GM12875 (cell line): ENCODE results near the gene SDF2.

Experiments used
- H3K4me3 ChIP-seq: one replicate; pipeline ENCODE4 v1.5.1; 2011; ENCODE audit warnings: low read depth, low read length, control low read depth
- TF ChIP-seq, protein P1 (sequence below): IDR thresholded peaks from 2 replicates; pipeline ENCODE4 v1.5.1; 2011; ENCODE audit warnings: low read depth, mild to moderate bottlenecking, control low read depth, inconsistent platforms, low read length, moderate library complexity, borderline replicate concordance; ENCODE audit not compliant: insufficient read depth

SDF2 gene

DNA sequence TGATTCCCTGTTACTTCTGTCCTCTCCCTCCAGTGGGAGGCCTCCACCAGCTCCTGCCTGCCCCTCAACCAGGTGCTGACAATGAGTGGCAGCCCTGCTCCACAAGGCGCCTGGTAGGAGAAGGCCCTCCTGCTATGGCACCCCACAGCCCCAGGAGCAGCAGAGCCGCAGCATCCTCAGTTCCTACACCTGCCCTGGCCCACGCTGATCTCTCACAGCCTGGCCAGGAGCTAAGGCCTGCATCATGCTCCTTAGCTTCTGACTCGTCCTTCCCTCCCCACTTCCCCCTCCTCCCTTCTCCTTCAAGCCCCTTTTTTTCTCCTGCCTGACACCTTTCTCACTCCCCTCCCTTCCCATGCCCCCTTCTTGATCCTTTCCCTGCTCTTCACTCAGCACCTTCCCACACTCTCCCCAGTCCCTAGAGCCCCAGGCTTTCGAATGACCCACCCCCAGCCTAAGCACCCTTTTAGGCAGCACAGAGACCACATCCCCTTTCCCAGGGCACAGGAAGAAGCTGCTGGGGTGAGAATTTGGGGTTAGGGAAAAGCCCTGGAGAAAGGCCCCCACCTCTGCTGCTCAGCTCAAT, 43.5 kb upstream of the SDF2 start:
- TF ChIP-seq, protein P1, sequence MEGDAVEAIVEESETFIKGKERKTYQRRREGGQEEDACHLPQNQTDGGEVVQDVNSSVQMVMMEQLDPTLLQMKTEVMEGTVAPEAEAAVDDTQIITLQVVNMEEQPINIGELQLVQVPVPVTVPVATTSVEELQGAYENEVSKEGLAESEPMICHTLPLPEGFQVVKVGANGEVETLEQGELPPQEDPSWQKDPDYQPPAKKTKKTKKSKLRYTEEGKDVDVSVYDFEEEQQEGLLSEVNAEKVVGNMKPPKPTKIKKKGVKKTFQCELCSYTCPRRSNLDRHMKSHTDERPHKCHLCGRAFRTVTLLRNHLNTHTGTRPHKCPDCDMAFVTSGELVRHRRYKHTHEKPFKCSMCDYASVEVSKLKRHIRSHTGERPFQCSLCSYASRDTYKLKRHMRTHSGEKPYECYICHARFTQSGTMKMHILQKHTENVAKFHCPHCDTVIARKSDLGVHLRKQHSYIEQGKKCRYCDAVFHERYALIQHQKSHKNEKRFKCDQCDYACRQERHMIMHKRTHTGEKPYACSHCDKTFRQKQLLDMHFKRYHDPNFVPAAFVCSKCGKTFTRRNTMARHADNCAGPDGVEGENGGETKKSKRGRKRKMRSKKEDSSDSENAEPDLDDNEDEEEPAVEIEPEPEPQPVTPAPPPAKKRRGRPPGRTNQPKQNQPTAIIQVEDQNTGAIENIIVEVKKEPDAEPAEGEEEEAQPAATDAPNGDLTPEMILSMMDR: no peak
- H3K4me3 ChIP-seq: no peak overlapping the region

DNA sequence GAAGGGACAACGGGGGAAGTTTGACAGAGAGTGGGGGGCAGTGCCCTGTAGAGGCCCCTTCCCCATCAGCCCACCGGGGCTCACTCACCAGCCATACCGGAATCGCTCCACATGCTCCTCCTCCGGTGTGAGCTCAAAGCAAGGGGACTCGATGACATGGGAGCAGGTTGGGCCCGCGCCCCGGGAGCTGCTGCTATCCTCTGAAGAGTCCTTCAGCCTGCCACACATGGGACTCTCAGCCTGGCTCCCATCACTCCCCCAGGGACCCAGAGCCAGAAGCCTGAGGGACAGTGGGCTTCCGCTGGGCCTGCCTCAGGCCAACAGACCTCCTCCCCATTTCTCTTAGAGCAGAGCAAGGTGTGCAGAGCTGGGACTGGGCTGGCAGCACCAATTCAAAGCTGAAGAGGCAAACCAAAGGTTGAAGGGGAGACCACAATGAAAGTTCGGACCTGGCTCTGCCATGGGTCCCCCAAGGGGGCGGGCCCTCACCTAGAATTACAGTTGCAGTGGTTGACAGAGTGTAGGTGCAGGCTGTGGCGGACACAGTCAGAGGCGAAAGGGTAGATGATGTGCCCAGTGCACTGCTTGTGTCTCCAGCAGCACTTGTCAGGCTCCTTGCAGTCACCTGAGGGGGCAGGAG, 42.6 kb upstream of the SDF2 start:
- H3K4me3 ChIP-seq: no peak overlapping the region
- TF ChIP-seq, protein P1: no peak

DNA sequence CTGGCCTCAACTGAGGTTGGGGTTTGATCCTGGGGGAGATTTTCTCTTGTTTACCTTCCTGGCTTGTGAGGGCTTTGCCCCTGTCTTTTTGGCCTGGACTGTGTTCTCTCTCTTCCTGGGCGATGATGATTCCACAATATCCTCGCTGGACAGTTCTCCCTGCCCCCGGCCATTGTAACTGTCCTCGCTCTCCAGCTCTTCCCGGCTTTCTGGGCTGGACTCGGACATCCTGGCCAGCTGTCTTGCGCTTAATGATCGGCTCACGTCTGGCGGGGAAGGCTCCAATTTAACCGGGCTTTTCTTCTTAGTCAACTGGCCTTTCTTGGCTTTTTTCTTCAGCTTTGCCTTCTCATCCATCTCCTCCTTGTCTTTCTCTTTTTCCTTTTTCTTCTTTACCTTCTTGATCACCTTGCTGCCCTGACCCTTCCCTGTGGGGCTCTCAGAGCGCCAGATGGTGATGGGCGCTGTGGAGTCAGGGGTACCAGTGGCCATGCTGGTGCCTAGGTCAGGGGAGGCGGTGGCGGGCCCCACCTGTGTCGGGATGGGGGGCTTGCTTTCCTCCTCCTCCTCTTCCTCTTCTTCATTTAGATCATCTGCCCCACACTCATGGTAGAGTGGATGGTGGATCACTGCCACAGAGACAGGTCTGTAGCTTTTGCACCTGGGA, 42.0 kb upstream of the SDF2 start:
- no peak overlapping the region for H3K4me3 ChIP-seq
- TF ChIP-seq, protein P1: no peak

DNA sequence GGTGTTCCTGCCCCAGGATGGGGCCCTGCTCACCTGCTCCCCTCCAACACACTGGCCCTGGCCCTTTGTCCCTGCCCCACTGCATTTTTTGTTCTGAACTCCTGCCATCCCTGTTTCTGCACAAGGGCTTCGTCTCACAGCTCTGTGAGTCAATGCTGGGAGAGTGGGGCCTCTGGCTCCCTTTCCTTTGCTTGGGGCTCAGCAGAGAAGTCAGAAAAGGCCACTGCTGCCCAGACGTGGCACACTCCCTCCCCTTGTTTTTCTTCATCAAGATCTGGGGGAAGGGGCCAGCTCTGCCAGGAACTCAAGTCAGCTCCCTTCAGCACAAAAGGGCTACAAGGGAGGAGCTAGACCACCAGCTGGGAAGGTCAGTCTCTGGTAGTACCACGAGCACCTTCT, 41.0 kb upstream of the SDF2 start:
- TF ChIP-seq, protein P1: no peak
- H3K4me3 ChIP-seq: no peak overlapping the region

DNA sequence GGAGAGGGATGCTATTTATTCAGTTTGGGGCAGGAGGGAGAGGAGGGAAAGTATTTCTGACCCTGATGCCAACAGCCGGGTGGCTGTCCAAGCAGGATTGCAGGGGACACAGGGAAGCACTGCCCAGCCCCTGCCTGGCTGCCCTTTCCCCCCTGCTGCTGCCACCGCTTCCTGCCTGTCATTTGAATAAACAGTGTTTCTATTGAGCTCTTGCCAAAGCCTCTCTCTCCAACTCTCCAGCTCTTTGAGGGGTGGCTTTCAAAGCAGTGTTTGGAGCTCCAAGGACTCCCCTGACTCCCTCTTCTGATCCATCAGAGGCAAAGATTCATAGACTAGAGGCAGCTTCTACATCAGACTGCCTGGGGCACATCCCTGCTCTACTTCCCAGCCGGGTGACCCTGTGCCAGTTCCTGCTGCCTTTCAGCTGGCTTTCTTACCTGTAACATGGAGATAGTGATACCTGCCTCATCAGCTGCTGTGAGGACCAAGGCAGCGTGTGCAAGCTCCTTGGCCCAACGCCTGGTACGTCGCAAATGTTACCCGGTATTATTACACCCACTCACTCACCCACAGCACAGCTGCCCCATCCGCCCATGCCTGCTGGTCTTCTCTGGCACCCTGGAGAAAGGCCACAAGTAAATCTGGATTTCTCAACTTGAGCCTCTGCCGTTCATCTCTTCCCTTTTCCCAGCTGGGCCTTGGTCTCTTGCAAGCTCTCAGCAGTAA, 40.5 kb upstream of the SDF2 start:
- no peak overlapping the region for H3K4me3 ChIP-seq
- TF ChIP-seq, protein P1: no peak

DNA sequence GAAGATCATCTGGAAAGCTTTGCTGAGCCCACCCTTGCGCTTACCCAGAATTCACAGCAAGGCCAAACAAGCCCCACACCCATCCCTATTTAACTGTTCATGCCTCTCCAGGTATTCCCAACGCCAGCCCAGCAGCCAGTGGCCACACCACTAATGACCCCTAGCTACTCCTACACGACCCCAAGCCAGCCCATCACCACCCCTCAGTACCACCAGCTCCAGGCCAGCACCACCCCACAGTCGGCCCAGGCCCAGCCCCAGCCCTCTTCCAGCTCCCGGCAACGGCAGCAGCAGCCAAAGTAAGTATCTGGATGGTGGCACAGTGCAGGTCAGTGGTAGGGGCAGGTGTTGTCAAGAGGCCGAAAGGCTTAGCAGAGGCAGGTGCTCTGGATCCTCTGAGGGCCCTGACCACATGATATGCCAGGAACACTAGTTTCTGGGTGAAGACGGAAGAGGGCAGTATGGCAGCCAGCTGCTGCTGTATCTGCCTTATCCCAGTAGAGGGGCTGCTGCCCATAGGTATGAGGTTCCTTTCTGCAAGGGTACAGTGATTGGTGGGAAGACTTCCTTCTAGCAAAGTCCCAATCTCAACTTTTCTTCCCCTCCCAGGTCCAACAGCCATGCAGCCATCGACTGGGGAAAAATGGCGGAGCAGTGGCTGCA, 39.3 kb upstream of the SDF2 start:
- no peak overlapping the region for H3K4me3 ChIP-seq
- TF ChIP-seq, protein P1: no peak
